Activated naive CD8-positive, alpha-beta T cell (primary cell): Measurements from ENCODE around the gene KDM7A.

Source experiments
- H3K27ac Mint-ChIP-seq: one replicate; pipeline ENCODE4 v1.8.0; 2021; ENCODE audit warnings: mixed read lengths
- H3K27me3 Mint-ChIP-seq: one replicate; pipeline ENCODE4 v1.8.0; 2021; ENCODE audit warnings: mixed read lengths
- H3K36me3 Mint-ChIP-seq: one replicate; pipeline ENCODE4 v1.8.0; 2021; ENCODE audit warnings: mixed read lengths
- H3K4me1 Mint-ChIP-seq: one replicate; pipeline ENCODE4 v1.8.0; 2021; ENCODE audit warnings: low read depth, mixed read lengths
- H3K4me3 Mint-ChIP-seq: one replicate; pipeline ENCODE4 v1.8.0; 2021; ENCODE audit warnings: mild to moderate bottlenecking, mixed read lengths
- H3K9me3 Mint-ChIP-seq: one replicate; pipeline ENCODE4 v1.8.0; 2021; ENCODE audit warnings: low read depth, mixed read lengths

KDM7A gene

GRCh38 chr7:140053812-140054539, 122.8 kb downstream of the KDM7A start:
- Mint-ChIP-seq H3K27me3 (no peaks in the 10 kb centered on the region), H3K36me3 (peaks cover 15% of the 10 kb centered on the region), H3K9me3 (no peaks in the 10 kb centered on the region), H3K27ac (peak overlapping the region; percentile 47), H3K4me1 (peaks cover 35% of the 10 kb centered on the region), H3K4me3 (no peak overlapping the region)

- Mint-ChIP-seq H3K4me1 (peaks cover 24% of the 10 kb centered on the region), H3K9me3 (no peaks in the 10 kb centered on the region), H3K4me3 (no peak overlapping the region), H3K27me3 (no peaks in the 10 kb centered on the region), H3K36me3 (peaks cover 15% of the 10 kb centered on the region), H3K27ac (no peak overlapping the region)
Observed at GRCh38 chr7:140051820-140052219, 125.0 kb downstream of the KDM7A start.

GRCh38 chr7:140050100-140050499, 126.7 kb downstream of the KDM7A start:
- Mint-ChIP-seq H3K36me3 (peaks cover 17% of the 10 kb centered on the region), H3K27ac (no peak overlapping the region), H3K27me3 (no peaks in the 10 kb centered on the region), H3K4me3 (no peak overlapping the region), H3K9me3 (no peaks in the 10 kb centered on the region), H3K4me1 (peaks cover 19% of the 10 kb centered on the region)

- peaks cover 15% of the 10 kb centered on the region for H3K36me3 Mint-ChIP-seq
- peak overlapping the region; percentile 10 for H3K27ac Mint-ChIP-seq
- H3K4me1 Mint-ChIP-seq = peaks cover 15% of the 10 kb centered on the region
- no peak overlapping the region for H3K4me3 Mint-ChIP-seq
- no peaks in the 10 kb centered on the region for H3K27me3 Mint-ChIP-seq
- H3K9me3 Mint-ChIP-seq = no peaks in the 10 kb centered on the region
Observed at GRCh38 chr7:140049339-140050024, 127.3 kb downstream of the KDM7A start.

- H3K4me3 Mint-ChIP-seq = no peak overlapping the region
- no peaks in the 10 kb centered on the region for H3K27me3 Mint-ChIP-seq
- peak overlapping the region; percentile 10 for H3K27ac Mint-ChIP-seq
- peaks cover 9% of the 10 kb centered on the region for H3K4me1 Mint-ChIP-seq
- H3K36me3 Mint-ChIP-seq = peaks cover 13% of the 10 kb centered on the region
- no peaks in the 10 kb centered on the region for H3K9me3 Mint-ChIP-seq
Observed at GRCh38 chr7:140048989-140049338, 127.8 kb downstream of the KDM7A start.

- Mint-ChIP-seq H3K27me3 (no peaks in the 10 kb centered on the region), H3K9me3 (no peaks in the 10 kb centered on the region), H3K36me3 (peaks cover 7% of the 10 kb centered on the region), H3K27ac (no peak overlapping the region), H3K4me3 (no peak overlapping the region), H3K4me1 (peaks cover 1% of the 10 kb centered on the region)
Observed at GRCh38 chr7:140048138-140048537, 128.6 kb downstream of the KDM7A start.

GRCh38 chr7:140047197-140047596, 129.6 kb downstream of the KDM7A start:
- H3K27me3 Mint-ChIP-seq = no peaks in the 10 kb centered on the region
- H3K4me3 Mint-ChIP-seq = no peak overlapping the region
- no peaks in the 10 kb centered on the region for H3K4me1 Mint-ChIP-seq
- H3K9me3 Mint-ChIP-seq = no peaks in the 10 kb centered on the region
- H3K36me3 Mint-ChIP-seq = peaks cover 4% of the 10 kb centered on the region
- H3K27ac Mint-ChIP-seq = no peak overlapping the region

- no peak overlapping the region for H3K27ac Mint-ChIP-seq
- H3K4me3 Mint-ChIP-seq = no peak overlapping the region
- no peaks in the 10 kb centered on the region for H3K27me3 Mint-ChIP-seq
- H3K4me1 Mint-ChIP-seq = no peaks in the 10 kb centered on the region
- H3K36me3 Mint-ChIP-seq = peaks cover 14% of the 10 kb centered on the region
- no peaks in the 10 kb centered on the region for H3K9me3 Mint-ChIP-seq
Observed at GRCh38 chr7:140045697-140046096, 131.1 kb downstream of the KDM7A start.

- Mint-ChIP-seq H3K27me3 (no peaks in the 10 kb centered on the region), H3K9me3 (no peaks in the 10 kb centered on the region), H3K27ac (no peak overlapping the region), H3K4me3 (no peak overlapping the region), H3K36me3 (peaks cover 18% of the 10 kb centered on the region), H3K4me1 (no peaks in the 10 kb centered on the region)
Observed at GRCh38 chr7:140044251-140044650, 132.5 kb downstream of the KDM7A start.

GRCh38 chr7:140042386-140042670, 134.5 kb downstream of the KDM7A start:
- no peak overlapping the region for H3K27ac Mint-ChIP-seq
- peaks cover 4% of the 10 kb centered on the region for H3K4me1 Mint-ChIP-seq
- H3K36me3 Mint-ChIP-seq = peaks cover 24% of the 10 kb centered on the region

GRCh38 chr7:140041659-140042385, 135.0 kb downstream of the KDM7A start:
- Mint-ChIP-seq H3K27ac (no peak overlapping the region), H3K36me3 (peaks cover 24% of the 10 kb centered on the region), H3K4me1 (peaks cover 7% of the 10 kb centered on the region), H3K27me3 (no peaks in the 10 kb centered on the region), H3K4me3 (no peak overlapping the region), H3K9me3 (no peaks in the 10 kb centered on the region)

More at GRCh38 chr7:140042386-140042670, 134.5 kb downstream of the KDM7A start:
- H3K4me3 Mint-ChIP-seq = no peak overlapping the region
- H3K27me3 Mint-ChIP-seq = no peaks in the 10 kb centered on the region
- no peaks in the 10 kb centered on the region for H3K9me3 Mint-ChIP-seq

- peaks cover 24% of the 10 kb centered on the region for H3K36me3 Mint-ChIP-seq
- no peaks in the 10 kb centered on the region for H3K27me3 Mint-ChIP-seq
- no peak overlapping the region for H3K4me3 Mint-ChIP-seq
- peaks cover 16% of the 10 kb centered on the region for H3K4me1 Mint-ChIP-seq
- H3K27ac Mint-ChIP-seq = no peak overlapping the region
- H3K9me3 Mint-ChIP-seq = no peaks in the 10 kb centered on the region
Observed at GRCh38 chr7:140039896-140040295, 136.9 kb downstream of the KDM7A start.

GRCh38 chr7:140039066-140039465, 137.7 kb downstream of the KDM7A start:
- Mint-ChIP-seq H3K27ac (peak overlapping the region; percentile 24), H3K9me3 (no peaks in the 10 kb centered on the region), H3K36me3 (peaks cover 24% of the 10 kb centered on the region), H3K4me1 (peaks cover 16% of the 10 kb centered on the region), H3K27me3 (no peaks in the 10 kb centered on the region), H3K4me3 (no peak overlapping the region)

- Mint-ChIP-seq H3K9me3 (no peaks in the 10 kb centered on the region), H3K4me3 (no peak overlapping the region), H3K4me1 (peaks cover 20% of the 10 kb centered on the region), H3K36me3 (peaks cover 21% of the 10 kb centered on the region), H3K27ac (no peak overlapping the region), H3K27me3 (no peaks in the 10 kb centered on the region)
Observed at GRCh38 chr7:140036224-140036962, 140.4 kb downstream of the KDM7A start.
